ENCODE results near the gene TAF7L.

TAF7L gene

DNA sequence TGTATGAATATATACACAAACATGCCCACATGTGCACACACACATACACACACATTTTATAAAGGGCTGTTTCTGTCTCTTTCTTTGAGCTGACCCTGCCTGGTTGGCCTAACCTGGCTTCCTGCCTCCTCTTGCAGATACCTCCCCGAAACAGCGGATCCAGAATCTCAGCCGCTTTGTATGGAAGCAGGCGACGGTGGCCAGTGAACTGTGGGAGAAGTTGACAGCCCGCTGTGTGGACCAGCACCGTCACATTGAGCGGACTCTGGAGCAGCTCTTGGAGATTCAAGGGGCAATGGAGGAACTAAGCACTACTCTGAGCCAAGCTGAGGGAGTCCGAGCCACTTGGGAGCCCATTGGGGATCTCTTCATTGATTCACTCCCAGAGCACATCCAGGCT, 49.6 kb downstream of the TAF7L start:
- TF ChIP-seq RAD21 (IDR thresholded peaks at IDR 0.05; ENCODE audit: low read depth) (no peak), YY1 (IDR thresholded peaks at IDR 0.05; ENCODE audit: low read depth) (no peak), TCF12 (IDR thresholded peaks at IDR 0.05; ENCODE audit: low read depth) (no peak), EGR1 (IDR thresholded peaks at IDR 0.05) (no peak), TEAD4 (IDR thresholded peaks at IDR 0.05) (no peak)

- no peak for TF ChIP-seq USF1 (IDR thresholded peaks at IDR 0.05)
- no peak for TF ChIP-seq RAD21 (IDR thresholded peaks at IDR 0.05; ENCODE audit: low read depth)
Measured at GRCh38 chrX:101237041-101237440, 54.1 kb downstream of the TAF7L start.

GRCh38 chrX:101232316-101232715, 58.8 kb downstream of the TAF7L start:
- TF ChIP-seq RAD21 (IDR thresholded peaks at IDR 0.05; ENCODE audit: low read depth) (no peak), CREB1 (IDR thresholded peaks at IDR 0.05; ENCODE audit: low read depth) (no peak), ZBTB7A (IDR thresholded peaks at IDR 0.05; ENCODE audit: low read depth) (no peak), YY1 (IDR thresholded peaks at IDR 0.05; ENCODE audit: low read depth) (no peak)

DNA sequence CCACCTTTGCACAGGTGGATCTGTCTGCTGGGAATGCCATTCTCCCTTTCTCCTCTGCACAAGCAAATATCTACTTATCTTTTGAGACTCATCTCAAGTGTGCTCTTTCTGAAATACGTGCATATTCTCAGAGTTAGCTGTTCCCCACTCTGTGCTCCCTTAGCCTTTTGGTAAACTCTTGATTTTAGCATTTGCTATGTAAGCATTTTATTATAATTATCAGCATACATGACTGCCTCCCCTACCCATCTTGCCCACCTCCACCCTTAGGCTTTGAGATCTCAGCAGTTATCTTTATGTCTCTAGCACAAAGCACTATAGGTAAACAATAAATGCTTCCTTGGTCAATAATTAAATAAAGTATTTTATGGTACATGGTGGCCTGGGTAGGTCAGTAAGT, 60.1 kb downstream of the TAF7L start:
- no peak for TF ChIP-seq NFIC (IDR thresholded peaks at IDR 0.05)
- TF ChIP-seq TCF12 (IDR thresholded peaks at IDR 0.05; ENCODE audit: low read depth) = no peak
- no peak for TF ChIP-seq REST (IDR thresholded peaks at IDR 0.05; ENCODE audit: low read depth)
- TF ChIP-seq TEAD4 (IDR thresholded peaks at IDR 0.05) = no peak
- TF ChIP-seq MAX (IDR thresholded peaks at IDR 0.05) = no peak
- TF ChIP-seq ZBTB7A (IDR thresholded peaks at IDR 0.05; ENCODE audit: low read depth) = no peak
- no peak for TF ChIP-seq EGR1 (IDR thresholded peaks at IDR 0.05)
- TF ChIP-seq RAD21 (IDR thresholded peaks at IDR 0.05; ENCODE audit: low read depth) = no peak
- TF ChIP-seq CREB1 (IDR thresholded peaks at IDR 0.05; ENCODE audit: low read depth) = no peak
- no peak for TF ChIP-seq CEBPB (IDR thresholded peaks at IDR 0.05)
- TF ChIP-seq YY1 (IDR thresholded peaks at IDR 0.05; ENCODE audit: low read depth) = no peak

GRCh38 chrX:101230636-101231035, 60.5 kb downstream of the TAF7L start:
- TF ChIP-seq FOXM1 (IDR thresholded peaks at IDR 0.05; ENCODE audit: borderline replicate concordance, low read depth) (no peak), TEAD4 (IDR thresholded peaks at IDR 0.05) (no peak), CREB1 (IDR thresholded peaks at IDR 0.05; ENCODE audit: low read depth) (no peak)

DNA sequence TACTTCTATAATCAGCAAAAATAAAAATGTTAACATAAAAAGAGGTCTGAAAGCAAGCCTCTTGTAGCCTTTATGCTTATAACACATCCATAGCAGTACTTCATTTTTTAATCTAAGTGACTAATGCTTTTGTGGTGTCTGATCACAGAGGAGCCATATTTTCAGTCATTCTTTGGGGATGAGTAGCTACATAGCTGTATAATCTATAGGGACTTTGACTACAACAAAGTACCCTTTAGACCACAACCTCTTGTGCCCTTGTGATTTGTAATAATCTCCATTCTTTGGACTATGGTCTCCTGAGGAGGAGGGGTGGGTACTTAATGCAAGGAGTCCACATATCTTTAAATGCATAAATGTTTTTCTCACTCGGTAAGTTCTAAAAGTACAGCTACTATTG, 62.0 kb downstream of the TAF7L start:
- TF ChIP-seq FOXM1 (IDR thresholded peaks at IDR 0.05; ENCODE audit: borderline replicate concordance, low read depth) (no peak), YY1 (IDR thresholded peaks at IDR 0.05; ENCODE audit: low read depth) (no peak), TAF1 (IDR thresholded peaks at IDR 0.05; ENCODE audit: low read depth) (no peak), TEAD4 (IDR thresholded peaks at IDR 0.05) (no peak), NFIC (IDR thresholded peaks at IDR 0.05) (no peak), CEBPB (IDR thresholded peaks at IDR 0.05) (no peak), EGR1 (IDR thresholded peaks at IDR 0.05) (no peak), ZBTB7A (IDR thresholded peaks at IDR 0.05; ENCODE audit: low read depth) (no peak), USF1 (IDR thresholded peaks at IDR 0.05) (no peak), RAD21 (IDR thresholded peaks at IDR 0.05; ENCODE audit: low read depth) (no peak), REST (IDR thresholded peaks at IDR 0.05; ENCODE audit: low read depth) (no peak), EP300 (IDR thresholded peaks at IDR 0.05; ENCODE audit: borderline replicate concordance) (no peak), TCF12 (IDR thresholded peaks at IDR 0.05; ENCODE audit: low read depth) (no peak), MAX (IDR thresholded peaks at IDR 0.05) (no peak), CREB1 (IDR thresholded peaks at IDR 0.05; ENCODE audit: low read depth) (no peak)

DNA sequence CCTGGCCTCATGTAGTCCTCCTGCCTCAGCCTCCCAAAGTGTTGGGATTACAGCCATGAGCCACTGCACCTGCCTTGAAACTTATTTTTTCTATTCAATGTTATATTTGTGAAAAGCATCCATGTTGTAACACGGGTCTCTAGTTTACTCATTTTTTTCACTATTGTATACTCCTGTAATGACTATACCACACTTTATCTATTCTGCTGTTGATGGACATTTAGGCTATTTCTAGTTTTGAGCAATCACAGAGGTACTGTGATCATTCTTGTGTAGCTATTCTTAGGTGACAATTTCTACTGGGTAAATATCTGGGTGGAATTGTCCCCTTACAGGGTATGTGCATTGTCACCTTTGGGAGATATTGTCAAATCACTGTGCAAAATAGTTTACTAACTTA, 67.9 kb downstream of the TAF7L start:
- TF ChIP-seq ZBTB7A (IDR thresholded peaks at IDR 0.05; ENCODE audit: low read depth) = no peak
- no peak for TF ChIP-seq EP300 (IDR thresholded peaks at IDR 0.05; ENCODE audit: borderline replicate concordance)
- no peak for TF ChIP-seq YY1 (IDR thresholded peaks at IDR 0.05; ENCODE audit: low read depth)
- TF ChIP-seq TEAD4 (IDR thresholded peaks at IDR 0.05) = no peak
- TF ChIP-seq TCF12 (IDR thresholded peaks at IDR 0.05; ENCODE audit: low read depth) = no peak
- TF ChIP-seq TAF1 (IDR thresholded peaks at IDR 0.05; ENCODE audit: low read depth) = no peak
